Smooth muscle cell of trachea (primary cell): ENCODE results near the gene KRT33B. TPM values are rescaled to one million over a fixed set of nuclear protein-coding genes. Genes with fewer than 3 reads are reported as not detected.

ENCODE experiments used
- total RNA-seq: library from RNA; depleted of rRNA; stranded (reverse); fragments of >200 nt; gene quantifications from 2 replicates; pipeline ENCODE4 v1.2.1, GENCODE V29; 2014

The KRT33B gene
- not detected in 2 replicates for total RNA-seq

GRCh38 chr17:41369713-41370112, at the start of gene KRT33B:
KRT33B (minus strand) TSS chr17:41369813; CDS start chr17:41369750, 63 bp downstream.

GRCh38 chr17:41396996-41397660, 27.5 kb upstream of the KRT33B start, which contains the start of gene KRT31:
KRT31 (minus strand) TSS chr17:41397608; CDS start chr17:41397539, 69 bp downstream.

GRCh38 chr17:41381943-41382342, 12.3 kb upstream of the KRT33B start, which contains the start of gene KRT34:
KRT34 (minus strand) TSS chr17:41382306; CDS start chr17:41382246, 60 bp downstream.

GRCh38 chr17:41350381-41350878, 19.2 kb downstream of the KRT33B start, which contains the start of gene KRT33A:
KRT33A (minus strand) TSS chr17:41350828; CDS start chr17:41350767, 61 bp downstream.

GRCh38 chr17:41315204-41315794, 54.3 kb downstream of the KRT33B start, which contains the start of gene KRTAP17-1:
KRTAP17-1 (minus strand) TSS chr17:41315710; CDS start chr17:41315650, 60 bp downstream.

Other genes starting within 250 kb of the KRT33B start
- not detected in 2 replicates for gene KRTAP4-12, start 245.6 kb downstream of the KRT33B start, total RNA-seq
- not detected in 2 replicates for gene KRTAP4-6, start 229.3 kb downstream of the KRT33B start, total RNA-seq
- not detected in 2 replicates for gene KRTAP4-5, start 220.0 kb downstream of the KRT33B start, total RNA-seq
- not detected in 2 replicates for gene KRTAP4-4, start 209.1 kb downstream of the KRT33B start, total RNA-seq
- gene KRTAP4-3, start 201.6 kb downstream of the KRT33B start, total RNA-seq: not detected in 2 replicates
- not detected in 2 replicates for gene KRTAP4-2, start 191.6 kb downstream of the KRT33B start, total RNA-seq
- gene KRTAP4-1, start 184.9 kb downstream of the KRT33B start, total RNA-seq: not detected in 2 replicates
- gene KRTAP9-1, start 179.9 kb downstream of the KRT33B start, total RNA-seq: not detected in 2 replicates
- not detected in 2 replicates for gene KRTAP9-2, start 143.2 kb downstream of the KRT33B start, total RNA-seq
- not detected in 2 replicates for gene KRTAP9-3, start 137.4 kb downstream of the KRT33B start, total RNA-seq
- not detected in 2 replicates for gene KRTAP9-8, start 131.8 kb downstream of the KRT33B start, total RNA-seq
- gene KRTAP9-4, start 120.1 kb downstream of the KRT33B start, total RNA-seq: not detected in 2 replicates
- not detected in 2 replicates for gene KRTAP9-9, start 114.4 kb downstream of the KRT33B start, total RNA-seq
- gene KRTAP9-6, start 104.4 kb downstream of the KRT33B start, total RNA-seq: not detected in 2 replicates
- not detected in 2 replicates for gene KRTAP9-7, start 94.1 kb downstream of the KRT33B start, total RNA-seq
- gene KRTAP29-1, start 67.0 kb downstream of the KRT33B start, total RNA-seq: not detected in 2 replicates
- not detected in 2 replicates for gene KRTAP16-1, start 60.5 kb downstream of the KRT33B start, total RNA-seq
- not detected in 2 replicates for gene KRTAP17-1, start 54.1 kb downstream of the KRT33B start, total RNA-seq
- not detected in 2 replicates for gene KRT33A, start 19.0 kb downstream of the KRT33B start, total RNA-seq
- gene KRT34, start 12.5 kb upstream of the KRT33B start, total RNA-seq: 0.17 TPM in 1 of 2 replicates, not detected in the other
- not detected in 2 replicates for gene KRT31, start 27.8 kb upstream of the KRT33B start, total RNA-seq
- not detected in 2 replicates for gene KRT37, start 54.8 kb upstream of the KRT33B start, total RNA-seq
- gene KRT38, start 71.2 kb upstream of the KRT33B start, total RNA-seq: not detected in 2 replicates
- not detected in 2 replicates for gene KRT32, start 97.6 kb upstream of the KRT33B start, total RNA-seq
- gene KRT35, start 111.3 kb upstream of the KRT33B start, total RNA-seq: not detected in 2 replicates
- gene KRT36, start 120.1 kb upstream of the KRT33B start, total RNA-seq: not detected in 2 replicates
- 0.15 TPM in 1 of 2 replicates, not detected in the other for gene KRT13, start 135.8 kb upstream of the KRT33B start, total RNA-seq
- 0.66 and 2.9 TPM in 2 replicates for gene KRT15, start 149.1 kb upstream of the KRT33B start, total RNA-seq
- gene KRT19, start 158.5 kb upstream of the KRT33B start, total RNA-seq: 21.1 and 42.7 TPM in 2 replicates
- not detected in 2 replicates for gene KRT9, start 202.2 kb upstream of the KRT33B start, total RNA-seq
- gene KRT14, start 217.1 kb upstream of the KRT33B start, total RNA-seq: 0.17 and 3.1 TPM in 2 replicates
- gene KRT16, start 243.0 kb upstream of the KRT33B start, total RNA-seq: 0.17 TPM in 1 of 2 replicates, not detected in the other